ENCODE measurements around the gene JAG2.

JAG2 gene

GRCh38 chr14:105185001-105185400 is 16.4 kb upstream of the JAG2 start:
- peaks cover 7% of the 10 kb centered on the region for H3K36me3 Mint-ChIP-seq (ENCODE audit: insufficient read depth)
- peaks cover 0 to 43% of the 10 kb centered on the region in 2 donors for H3K27me3 Mint-ChIP-seq
- ATAC-seq (replicated peaks): no peak
- peaks cover 6 to 7% of the 10 kb centered on the region in 2 donors for H3K4me1 Mint-ChIP-seq (ENCODE audit: low read depth in 2 of 2)
- peak overlapping the region in 1 of 2 donors; percentile 16 for H3K27ac Mint-ChIP-seq
- H3K4me3 Mint-ChIP-seq: no peak overlapping the region
- no peak for DNase-seq
- H3K9me3 Mint-ChIP-seq: peaks cover 0 to 2% of the 10 kb centered on the region in 2 donors

DNA sequence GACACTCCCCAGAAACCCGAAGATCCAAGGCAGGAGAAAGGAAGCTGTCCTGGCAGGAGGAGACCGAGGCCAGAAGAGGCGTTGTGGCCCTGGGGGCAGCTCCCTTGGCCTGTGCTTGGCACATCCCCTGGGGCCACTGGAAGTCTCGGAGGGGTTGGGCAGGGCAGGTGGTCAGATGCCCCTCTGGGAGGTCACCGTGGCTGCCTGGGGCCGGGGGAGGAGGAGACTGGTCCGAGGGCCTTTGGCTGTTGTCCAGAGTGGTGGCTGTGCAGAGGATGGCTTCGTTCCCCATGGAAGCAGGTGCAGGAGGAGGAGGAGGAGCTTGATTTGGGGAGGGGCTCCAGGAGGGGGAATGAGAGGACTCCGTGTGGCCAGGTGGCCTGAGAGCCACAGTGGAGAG is 15.9 kb upstream of the JAG2 start:
- H3K27ac Mint-ChIP-seq: peak overlapping the region in 1 of 2 donors; percentile 16
- ATAC-seq (replicated peaks): no peak
- no peak for DNase-seq
- H3K4me1 Mint-ChIP-seq (ENCODE audit: low read depth in 2 of 2): peaks cover 7 to 9% of the 10 kb centered on the region in 2 donors
- H3K27me3 Mint-ChIP-seq: peaks cover 0 to 37% of the 10 kb centered on the region in 2 donors
- H3K36me3 Mint-ChIP-seq (ENCODE audit: insufficient read depth): peaks cover 7% of the 10 kb centered on the region
- peaks cover 0 to 2% of the 10 kb centered on the region in 2 donors for H3K9me3 Mint-ChIP-seq
- peak overlapping the region in 1 of 2 donors; percentile 29 for H3K4me3 Mint-ChIP-seq

DNA sequence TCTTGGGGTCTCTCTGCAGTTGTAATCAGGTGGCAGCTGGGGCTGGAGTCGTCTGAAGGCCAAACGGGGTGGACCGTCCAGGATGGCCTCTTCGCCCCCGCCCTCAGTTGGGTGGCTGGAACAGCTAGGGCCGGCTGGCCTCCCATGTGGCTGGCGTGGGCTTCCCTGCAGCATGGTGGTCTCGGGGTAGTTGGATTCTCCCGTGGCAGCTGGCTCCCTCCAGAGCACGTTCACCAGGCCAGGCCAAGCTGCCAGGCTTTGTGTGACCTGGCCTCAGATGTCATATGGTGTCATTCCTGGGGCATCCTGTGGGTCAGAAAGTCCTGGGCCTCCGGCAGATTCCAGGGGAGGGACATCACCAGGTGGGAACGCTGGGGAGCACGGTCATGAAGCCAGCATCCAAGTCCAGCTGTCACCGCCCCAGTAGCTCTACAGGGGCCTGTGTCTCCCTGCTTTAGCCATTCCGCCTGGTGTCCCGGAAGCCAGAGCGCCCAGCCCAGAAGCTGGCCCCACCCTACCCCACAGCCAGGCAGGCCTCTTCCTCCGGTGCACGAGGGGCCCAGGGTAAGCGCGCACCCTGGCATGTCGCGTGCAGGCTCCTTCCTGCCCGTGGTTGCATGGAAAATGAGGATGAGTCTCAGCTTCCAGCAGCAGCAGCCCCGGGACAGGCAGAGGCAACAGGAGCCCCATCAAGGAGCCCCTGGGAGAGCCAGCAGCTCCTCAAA is 13.9 kb upstream of the JAG2 start:
- no peak for ATAC-seq (replicated peaks)
- DNase-seq: no peak
- peaks cover 3 to 5% of the 10 kb centered on the region in 2 donors for H3K4me1 Mint-ChIP-seq (ENCODE audit: low read depth in 2 of 2)
- H3K27ac Mint-ChIP-seq: no peak overlapping the region
- H3K9me3 Mint-ChIP-seq: no peaks in the 10 kb centered on the region
- H3K4me3 Mint-ChIP-seq: peak overlapping the region; percentile 40 to 63
- H3K36me3 Mint-ChIP-seq (ENCODE audit: insufficient read depth): peaks cover 7% of the 10 kb centered on the region
- peaks cover 0 to 18% of the 10 kb centered on the region in 2 donors for H3K27me3 Mint-ChIP-seq

DNA sequence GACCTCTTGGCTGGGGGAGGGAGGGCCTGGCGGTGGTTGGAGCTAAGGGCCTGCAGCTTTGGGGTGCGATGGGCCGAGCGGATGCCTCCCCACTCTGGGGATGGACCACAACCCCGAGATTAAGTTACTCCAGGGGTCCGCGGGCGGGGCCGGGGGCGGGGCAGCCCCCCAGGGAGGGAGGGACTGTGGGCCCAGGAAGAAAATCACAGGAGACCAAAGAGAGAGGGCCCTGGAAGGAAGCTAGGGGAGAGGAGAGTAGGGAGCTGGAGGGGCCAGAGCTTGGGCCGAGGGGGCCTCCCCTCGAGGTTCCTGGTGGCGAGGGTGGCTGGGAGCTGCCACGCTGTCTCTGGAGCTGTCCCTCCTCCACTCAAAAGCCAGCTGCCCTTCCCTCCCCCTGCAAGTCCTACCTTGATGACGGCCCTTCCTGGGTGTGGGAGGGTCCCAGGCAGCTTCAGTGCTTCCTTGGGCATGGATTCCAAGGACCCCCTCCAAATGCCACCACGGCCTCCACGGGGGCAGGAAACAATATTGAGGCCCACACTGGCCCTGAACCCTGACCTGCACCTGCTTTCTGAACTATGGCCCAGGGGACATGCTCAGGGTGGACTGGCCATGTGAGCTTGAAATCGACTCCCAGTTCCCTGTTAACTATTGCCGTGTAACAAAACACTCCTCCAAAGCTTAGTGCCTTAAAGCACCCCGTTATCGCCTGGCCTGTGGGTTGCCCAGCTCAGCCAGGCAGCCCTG is 13.1 kb upstream of the JAG2 start:
- Mint-ChIP-seq H3K4me1 (ENCODE audit: low read depth in 2 of 2) (peaks cover 3 to 5% of the 10 kb centered on the region in 2 donors), H3K4me3 (peak overlapping the region; percentile 40 to 63), H3K27me3 (peaks cover 0 to 18% of the 10 kb centered on the region in 2 donors), H3K36me3 (ENCODE audit: insufficient read depth) (peaks cover 7% of the 10 kb centered on the region), H3K27ac (no peak overlapping the region), H3K9me3 (no peaks in the 10 kb centered on the region)
- ATAC-seq (replicated peaks) (no peak), DNase-seq (no peak)

- Mint-ChIP-seq H3K27me3 (peaks cover 0 to 18% of the 10 kb centered on the region in 2 donors), H3K27ac (no peak within 1 kb of the TSS), H3K4me3 (peak within 1 kb of the TSS; percentile 65 to 69), H3K4me1 (ENCODE audit: low read depth in 2 of 2) (peaks cover 3 to 5% of the 10 kb centered on the region in 2 donors), H3K9me3 (no peaks in the 10 kb centered on the region), H3K36me3 (ENCODE audit: insufficient read depth) (peaks cover 5% of the 10 kb centered on the region)
- ATAC-seq (replicated peaks) (peak; percentile 87), DNase-seq (peak; percentile 70 to 79 (median 77))
Observed at GRCh38 chr14:105180592-105181548, 12.3 kb upstream of the JAG2 start, which contains the start of gene NUDT14. Gene NUDT14 (minus strand): TSS chr14:105181312. CDS start chr14:105181209, 103 bp downstream.

DNA sequence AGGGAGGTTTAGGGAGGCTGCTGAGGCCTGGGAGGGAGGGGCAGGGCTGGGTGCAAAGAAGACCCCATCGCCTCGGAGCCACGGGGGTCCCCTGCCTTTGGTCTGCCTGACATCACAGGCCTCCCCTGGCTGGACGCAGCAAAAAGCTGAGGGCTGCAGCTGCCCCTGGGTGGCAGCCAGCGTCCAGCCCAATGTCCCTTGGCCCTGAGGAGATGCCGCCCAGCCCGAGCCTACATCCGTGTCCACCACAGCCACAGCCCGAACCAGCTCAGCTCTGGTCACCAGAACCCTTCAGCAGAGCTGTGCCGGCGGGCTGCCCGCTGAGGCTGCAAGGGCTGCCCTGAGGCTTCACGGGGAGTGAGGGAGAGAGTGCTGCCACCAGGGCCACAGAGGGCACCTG is 10.6 kb upstream of the JAG2 start:
- Mint-ChIP-seq H3K9me3 (no peaks in the 10 kb centered on the region), H3K27ac (no peak overlapping the region), H3K4me1 (ENCODE audit: low read depth in 2 of 2) (peaks cover 12 to 14% of the 10 kb centered on the region in 2 donors), H3K27me3 (peaks cover 0 to 4% of the 10 kb centered on the region in 2 donors), H3K36me3 (ENCODE audit: insufficient read depth) (peaks cover 1% of the 10 kb centered on the region), H3K4me3 (no peak overlapping the region)
- ATAC-seq (replicated peaks) (no peak), DNase-seq (no peak)

DNA sequence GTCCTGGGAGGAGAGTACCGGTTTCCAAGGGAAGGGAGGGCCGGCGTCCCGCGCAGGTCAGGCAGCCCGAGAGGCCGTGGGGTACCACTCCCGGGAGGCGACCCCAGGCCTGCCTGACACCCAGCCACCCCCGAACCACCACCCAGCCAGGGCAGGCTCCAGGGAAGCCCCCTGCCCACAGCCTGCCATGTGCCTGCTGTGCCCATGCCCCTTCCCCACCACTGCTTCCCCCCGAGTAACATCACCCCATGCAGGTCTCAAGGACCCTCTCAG is 10.2 kb upstream of the JAG2 start:
- Mint-ChIP-seq H3K27me3 (peaks cover 0 to under 1% of the 10 kb centered on the region in 2 donors), H3K4me1 (ENCODE audit: low read depth in 2 of 2) (peaks cover 15 to 16% of the 10 kb centered on the region in 2 donors), H3K9me3 (no peaks in the 10 kb centered on the region), H3K27ac (no peak overlapping the region), H3K36me3 (ENCODE audit: insufficient read depth) (no peaks in the 10 kb centered on the region), H3K4me3 (no peak overlapping the region)
- ATAC-seq (replicated peaks): no peak
- no peak for DNase-seq

DNA sequence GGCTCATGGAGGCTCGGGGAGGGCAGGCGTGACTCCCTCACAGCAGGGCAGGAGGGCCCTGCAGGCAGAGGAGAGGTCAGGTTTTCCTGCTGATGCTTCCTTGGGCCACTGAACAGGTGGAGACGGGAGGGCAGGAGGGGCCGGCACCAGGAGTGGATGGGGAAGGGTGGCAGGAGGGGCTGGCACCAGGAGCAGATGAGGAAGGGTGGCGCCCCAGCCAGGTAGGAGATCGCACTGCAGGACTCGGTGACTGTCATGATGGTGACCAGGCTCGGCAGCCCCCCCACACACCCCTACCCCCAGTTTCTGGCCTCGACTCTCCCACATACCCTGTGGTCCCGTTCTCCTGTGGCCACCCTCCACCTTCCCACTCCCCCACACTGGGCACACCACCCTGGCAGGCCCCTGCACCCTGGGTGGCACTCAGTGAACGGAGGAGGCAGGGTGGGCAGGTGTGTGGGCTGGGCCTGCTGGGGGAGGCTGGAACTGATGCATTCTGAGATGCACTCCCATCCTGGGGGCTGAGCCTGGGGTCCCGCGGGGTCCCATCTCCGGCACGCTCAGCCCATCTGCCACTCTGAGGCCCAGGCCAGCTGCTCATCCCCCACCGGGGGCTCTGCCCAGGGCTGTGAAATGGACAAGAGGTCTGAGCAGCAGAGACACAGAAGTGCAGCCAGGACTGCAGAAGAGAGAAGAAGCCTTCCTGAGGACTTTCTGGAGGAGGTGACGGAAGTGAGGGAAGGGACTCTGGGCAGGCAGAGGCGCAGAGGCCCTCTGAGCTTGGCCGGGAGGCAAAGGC is 9.7 kb upstream of the JAG2 start:
- H3K4me3 Mint-ChIP-seq: no peak overlapping the region
- ATAC-seq (replicated peaks): no peak
- peaks cover 15 to 18% of the 10 kb centered on the region in 2 donors for H3K4me1 Mint-ChIP-seq (ENCODE audit: low read depth in 2 of 2)
- H3K27ac Mint-ChIP-seq: no peak overlapping the region
- no peaks in the 10 kb centered on the region for H3K27me3 Mint-ChIP-seq
- H3K9me3 Mint-ChIP-seq: no peaks in the 10 kb centered on the region
- DNase-seq: no peak
- no peaks in the 10 kb centered on the region for H3K36me3 Mint-ChIP-seq (ENCODE audit: insufficient read depth)

DNA sequence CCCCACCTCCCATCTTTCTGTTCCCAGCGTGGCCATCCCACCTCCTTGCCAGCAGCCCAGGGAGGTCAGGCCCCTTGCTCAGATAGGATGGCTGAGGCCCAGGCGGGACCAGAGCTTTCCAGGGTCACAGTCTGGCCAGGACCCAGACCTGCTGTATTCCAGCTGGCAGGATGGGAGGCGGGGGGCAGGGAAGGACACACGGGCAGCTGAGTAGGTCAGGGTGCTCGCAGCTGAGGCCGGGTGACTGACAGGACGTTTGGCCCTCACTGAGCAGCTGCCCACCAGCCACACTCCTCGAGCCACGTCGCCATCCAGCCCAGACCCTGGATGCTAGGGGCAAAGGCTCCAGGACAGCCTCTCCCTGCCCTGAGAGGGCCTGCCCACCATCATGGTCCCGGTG is 8.5 kb upstream of the JAG2 start:
- Mint-ChIP-seq H3K9me3 (no peaks in the 10 kb centered on the region), H3K27ac (no peak overlapping the region), H3K4me1 (ENCODE audit: low read depth in 2 of 2) (peaks cover 15 to 19% of the 10 kb centered on the region in 2 donors), H3K36me3 (ENCODE audit: insufficient read depth) (no peaks in the 10 kb centered on the region), H3K27me3 (peaks cover 0 to 2% of the 10 kb centered on the region in 2 donors), H3K4me3 (no peak overlapping the region)
- no peak for ATAC-seq (replicated peaks)
- DNase-seq: no peak

DNA sequence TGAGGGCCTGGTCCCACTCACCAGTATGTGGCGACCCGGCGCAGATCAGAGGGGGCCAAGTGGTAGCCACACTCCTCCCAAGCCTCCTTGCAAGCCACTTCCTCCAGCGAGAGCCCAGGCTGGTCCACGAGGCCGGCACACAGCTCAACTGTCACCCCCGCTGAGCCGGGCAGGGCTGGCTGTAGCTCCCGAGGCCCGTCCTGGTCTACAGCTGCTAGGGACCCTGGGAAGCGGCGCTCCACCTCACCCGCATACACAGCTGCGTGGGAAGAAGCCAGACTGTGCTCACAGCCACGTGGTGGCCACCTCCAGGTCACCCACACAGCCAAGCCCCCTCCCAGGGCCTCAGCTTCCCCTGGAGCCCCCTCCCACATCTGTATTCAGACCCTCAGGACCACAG is 7.9 kb upstream of the JAG2 start:
- DNase-seq: no peak
- H3K4me1 Mint-ChIP-seq (ENCODE audit: low read depth in 2 of 2): peaks cover 18 to 20% of the 10 kb centered on the region in 2 donors
- H3K27ac Mint-ChIP-seq: no peak overlapping the region
- no peaks in the 10 kb centered on the region for H3K9me3 Mint-ChIP-seq
- ATAC-seq (replicated peaks): no peak
- peak overlapping the region; percentile 3 to 29 for H3K4me3 Mint-ChIP-seq
- H3K36me3 Mint-ChIP-seq (ENCODE audit: insufficient read depth): no peaks in the 10 kb centered on the region
- peaks cover 0 to 7% of the 10 kb centered on the region in 2 donors for H3K27me3 Mint-ChIP-seq

DNA sequence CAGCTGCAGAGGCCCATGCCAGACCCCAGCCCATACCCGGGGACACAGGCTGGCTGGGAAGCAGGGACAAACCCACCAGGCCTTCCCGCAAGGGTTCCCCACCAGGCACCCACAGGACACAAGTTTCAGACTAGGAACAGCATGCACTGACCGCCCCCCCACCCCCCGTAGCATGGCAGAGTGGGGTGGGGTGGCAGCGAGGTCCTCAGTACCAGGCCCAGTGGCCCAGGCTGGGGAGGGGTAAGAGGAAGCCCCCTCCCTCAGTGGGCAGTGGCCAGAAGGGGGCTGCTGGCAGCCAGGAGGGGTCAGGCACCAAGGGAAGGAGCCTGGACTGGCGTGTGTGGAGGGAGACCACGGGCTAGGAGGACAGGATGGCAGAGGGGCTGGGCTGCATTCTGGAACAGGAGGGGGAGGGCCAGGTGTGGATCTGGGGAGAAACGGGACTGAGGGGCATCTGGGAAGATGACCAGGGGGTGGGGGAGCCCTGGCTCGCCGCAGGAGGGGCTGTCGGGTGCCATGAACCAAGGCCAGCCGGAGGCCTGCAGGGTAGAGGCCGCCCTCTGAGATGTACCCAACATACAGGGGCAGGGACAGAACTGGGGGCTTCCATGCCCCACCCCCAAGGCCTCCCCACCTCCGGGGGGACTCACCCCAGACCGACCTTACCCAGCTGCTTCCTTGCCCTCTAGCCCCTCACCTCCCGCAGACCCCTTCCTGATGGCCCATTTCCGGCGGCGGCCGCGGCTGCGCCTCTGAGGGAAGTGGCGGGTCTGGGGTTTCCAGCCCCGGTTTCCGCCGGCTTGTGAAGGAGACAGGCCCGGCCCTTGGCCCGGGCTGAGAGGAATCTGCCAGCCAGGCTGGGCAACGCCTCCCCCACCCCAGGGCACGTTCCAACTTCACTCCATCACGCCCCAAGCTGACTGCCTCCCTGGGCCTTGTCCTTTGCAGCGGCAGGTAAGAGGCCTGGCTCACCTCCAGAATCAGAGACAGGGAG is 5.6 kb upstream of the JAG2 start:
- Mint-ChIP-seq H3K4me1 (ENCODE audit: low read depth in 2 of 2) (peaks cover 20 to 23% of the 10 kb centered on the region in 2 donors), H3K27me3 (peaks cover 7 to 26% of the 10 kb centered on the region in 2 donors), H3K9me3 (no peaks in the 10 kb centered on the region), H3K4me3 (peak overlapping the region; percentile 62 to 67), H3K36me3 (ENCODE audit: insufficient read depth) (peaks cover 3% of the 10 kb centered on the region), H3K27ac (peak overlapping the region; percentile 64 to 81)
- DNase-seq (peak; percentile 43 to 51 (median 44)), ATAC-seq (replicated peaks) (peak; percentile 91)

DNA sequence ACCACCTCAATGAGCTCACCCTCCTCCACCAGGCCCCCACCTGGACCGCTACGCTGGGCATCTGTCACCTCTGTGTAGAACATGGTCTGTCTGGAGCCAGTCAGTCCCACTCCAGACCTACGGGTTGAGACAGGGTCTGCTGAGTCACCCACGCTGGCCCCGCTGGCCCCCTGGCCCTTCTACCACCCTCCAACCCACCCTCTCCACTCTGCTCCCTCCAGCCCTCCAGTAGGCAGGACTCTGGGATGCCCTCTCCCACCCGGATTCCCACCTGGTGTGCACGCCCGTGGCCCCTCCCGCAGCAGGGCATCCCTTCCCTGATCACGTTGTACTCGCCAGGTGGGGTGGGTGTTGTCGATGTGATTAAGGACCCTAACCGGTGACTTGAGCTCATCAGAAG is 4.6 kb upstream of the JAG2 start:
- no peak overlapping the region for H3K27ac Mint-ChIP-seq
- peaks cover 3% of the 10 kb centered on the region for H3K36me3 Mint-ChIP-seq (ENCODE audit: insufficient read depth)
- no peak overlapping the region for H3K4me3 Mint-ChIP-seq
- no peaks in the 10 kb centered on the region for H3K9me3 Mint-ChIP-seq
- DNase-seq: no peak
- H3K27me3 Mint-ChIP-seq: peaks cover 7 to 29% of the 10 kb centered on the region in 2 donors
- H3K4me1 Mint-ChIP-seq (ENCODE audit: low read depth in 2 of 2): peaks cover 21 to 24% of the 10 kb centered on the region in 2 donors
- no peak for ATAC-seq (replicated peaks)
